ENCODE results near the gene FBN1.

FBN1 gene

DNA sequence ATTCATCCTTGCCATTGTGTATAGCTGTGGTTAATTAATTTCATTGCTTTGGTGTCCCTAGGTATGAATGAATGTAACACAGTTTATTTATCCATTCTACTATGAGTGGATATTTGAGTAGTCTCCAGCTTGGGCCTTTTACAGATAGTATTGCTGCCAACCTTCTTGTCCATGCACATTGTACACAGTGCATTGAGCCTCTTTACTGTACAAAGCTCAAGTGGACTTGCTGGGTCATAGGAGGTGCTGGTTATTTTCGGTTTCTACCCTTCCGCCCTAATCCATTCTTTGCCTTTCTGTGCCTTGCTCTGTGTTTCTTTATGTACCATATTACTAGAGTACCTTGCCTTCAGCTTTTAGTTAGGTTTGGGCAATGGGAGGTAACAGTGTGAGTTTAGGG, 253.6 kb downstream of the FBN1 start:
- TF ChIP-seq ZFP3 (CRISPR knock-in tag; IDR thresholded peaks at IDR 0.05), result no peak
- no peak for TF ChIP-seq PATZ1 (CRISPR knock-in tag; IDR thresholded peaks at IDR 0.05; ENCODE audit: borderline replicate concordance)
- TF ChIP-seq SNAI2 (CRISPR knock-in tag; IDR thresholded peaks at IDR 0.05), result no peak
- no peak for TF ChIP-seq CREB5 (CRISPR knock-in tag; IDR thresholded peaks at IDR 0.05; ENCODE audit: low read depth)
- TF ChIP-seq POU6F1 (CRISPR knock-in tag; IDR thresholded peaks at IDR 0.05; ENCODE audit: borderline replicate concordance, low read depth), result no peak
- TF ChIP-seq TCF4 (CRISPR knock-in tag; IDR thresholded peaks at IDR 0.05; ENCODE audit: borderline replicate concordance), result no peak
- TF ChIP-seq ZNF70 (CRISPR knock-in tag; IDR thresholded peaks at IDR 0.05), result no peak
- TF ChIP-seq OSR1 (CRISPR knock-in tag; IDR thresholded peaks at IDR 0.05), result no peak
- TF ChIP-seq GLIS3 (CRISPR knock-in tag; IDR thresholded peaks at IDR 0.05), result no peak
- TF ChIP-seq CSRNP3 (CRISPR knock-in tag; IDR thresholded peaks at IDR 0.05), result no peak
- no peak for TF ChIP-seq ZNF8 (CRISPR knock-in tag; IDR thresholded peaks at IDR 0.05)
- no peak for TF ChIP-seq ZNF565 (CRISPR knock-in tag; conservative IDR thresholded peaks at IDR 0.05; ENCODE audit: low read depth)
- no peak for ATAC-seq

- TF ChIP-seq BACH2 (CRISPR knock-in tag; IDR thresholded peaks at IDR 0.05; ENCODE audit: borderline replicate concordance) (no peak), ZC3H10 (CRISPR knock-in tag; IDR thresholded peaks at IDR 0.05) (0 out of 2 replicates have a peak, but pooled peaks have one; percentile 48), CSDC2 (CRISPR knock-in tag; IDR thresholded peaks at IDR 0.05) (no peak)
- peak; percentile 12 for ATAC-seq
Observed at GRCh38 chr15:48389691-48390143, 255.8 kb downstream of the FBN1 start.

- ATAC-seq, result no peak
- TF ChIP-seq GLIS3 (CRISPR knock-in tag; IDR thresholded peaks at IDR 0.05) (no peak), ISL1 (CRISPR knock-in tag; IDR thresholded peaks at IDR 0.05) (no peak), ZFP30 (CRISPR knock-in tag; IDR thresholded peaks at IDR 0.05) (no peak), RARB (CRISPR knock-in tag; IDR thresholded peaks at IDR 0.05) (no peak), TOX (CRISPR knock-in tag; IDR thresholded peaks at IDR 0.05; ENCODE audit: borderline replicate concordance) (no peak), ZFP3 (CRISPR knock-in tag; IDR thresholded peaks at IDR 0.05) (no peak), TCF4 (CRISPR knock-in tag; IDR thresholded peaks at IDR 0.05; ENCODE audit: borderline replicate concordance) (no peak), OSR1 (CRISPR knock-in tag; IDR thresholded peaks at IDR 0.05) (no peak), CSRNP3 (CRISPR knock-in tag; IDR thresholded peaks at IDR 0.05) (no peak), ZNF70 (CRISPR knock-in tag; IDR thresholded peaks at IDR 0.05) (no peak), SNAI2 (CRISPR knock-in tag; IDR thresholded peaks at IDR 0.05) (no peak), PPARA (CRISPR knock-in tag; IDR thresholded peaks at IDR 0.05; ENCODE audit: borderline replicate concordance) (no peak), ZC3H10 (CRISPR knock-in tag; IDR thresholded peaks at IDR 0.05) (no peak), ARNTL (CRISPR knock-in tag; IDR thresholded peaks at IDR 0.05; ENCODE audit: borderline replicate concordance, low read depth) (no peak), ZNF8 (CRISPR knock-in tag; IDR thresholded peaks at IDR 0.05) (no peak), CSDC2 (CRISPR knock-in tag; IDR thresholded peaks at IDR 0.05) (no peak), BACH2 (CRISPR knock-in tag; IDR thresholded peaks at IDR 0.05; ENCODE audit: borderline replicate concordance) (no peak)
Observed at GRCh38 chr15:48388910-48389309, 256.6 kb downstream of the FBN1 start.
